Naive thymus-derived CD8-positive, alpha-beta T cell (primary cell): ENCODE measurements around the gene ZNF823. TPM values are rescaled to one million over a fixed set of nuclear protein-coding genes. Genes with fewer than 3 reads are reported as not detected.

Source experiments
- ATAC-seq, 2 donors: fragments of 150-1000 bp; cut with Tn5 transposase in 1 of 2; sonication (Bioruptor Pico), chemical (Tn5 transposase) in 1 of 2; 1 replicate in 1 of 2; 2 replicates in 1 of 2; pipeline ENCODE4 v1.10.0; 2021; ENCODE audit warnings: mild to moderate bottlenecking in 2 of 2, moderate library complexity in 2 of 2
- POLR2A ChIA-PET: fragments of 350-600 bp; sonication (Branson Sonifier 250); formaldehyde crosslinking; loops from one replicate; lab custom pipeline; 2021; ENCODE audit warnings: antibody characterized with exemption; lab: Charles Lee
- DNase-seq, 10 donors: peaks; one replicate each; pipeline versions ENCODE4 v3.0.0 to v3.0.0-alpha.2; 2020 to 2022
- H3K27ac Mint-ChIP-seq, 10 donors: one replicate each; pipeline ENCODE4 v1.8.0; 2020 to 2022; ENCODE audit warnings: mild to moderate bottlenecking in 10 of 10, mixed read lengths in 10 of 10, moderate library complexity in 4 of 10, inconsistent platforms in 1 of 10
- H3K27me3 Mint-ChIP-seq, 5 donors: one replicate each; pipeline ENCODE4 v1.8.0; 2021 to 2022; ENCODE audit warnings: mixed read lengths in 5 of 5
- H3K36me3 Mint-ChIP-seq, 3 donors: one replicate each; pipeline ENCODE4 v1.8.0; 2020 to 2022; ENCODE audit warnings: mixed read lengths in 3 of 3, mild to moderate bottlenecking in 2 of 3, inconsistent platforms in 1 of 3
- H3K4me1 Mint-ChIP-seq, 4 donors: one replicate each; pipeline ENCODE4 v1.8.0; 2021 to 2022; ENCODE audit warnings: mixed read lengths in 4 of 4
- H3K4me3 Mint-ChIP-seq, 10 donors: one replicate each; pipeline ENCODE4 v1.8.0; 2020 to 2022; ENCODE audit warnings: mild to moderate bottlenecking in 10 of 10, mixed read lengths in 10 of 10, moderate library complexity in 6 of 10, inconsistent platforms in 1 of 10
- H3K9me3 Mint-ChIP-seq, 9 donors: one replicate each; pipeline ENCODE4 v1.8.0; 2020 to 2022; ENCODE audit warnings: mixed read lengths in 9 of 9, mild to moderate bottlenecking in 3 of 9, inconsistent platforms in 1 of 9, moderate library complexity in 1 of 9
- polyA plus RNA-seq, 3 donors: library from polyadenylated mRNA; unstranded; fragments of 300-500 nt; fragmentation: Illumina TruSeq; gene quantifications; one replicate each; pipeline ENCODE4 v1.2.3, GENCODE V29; 2021
- total RNA-seq, 8 experiments: library from RNA in 2 of 8; stranded (reverse) in 2 of 8; gene quantifications; one replicate each; pipeline ENCODE4 v1.2.3 and lab custom pipeline; 2021 to 2026

Gene ZNF823
- total and polyA plus RNA-seq, 5 experiments from 2014 or later, result 2.0 to 7.3 (median 3.2) TPM

DNA sequence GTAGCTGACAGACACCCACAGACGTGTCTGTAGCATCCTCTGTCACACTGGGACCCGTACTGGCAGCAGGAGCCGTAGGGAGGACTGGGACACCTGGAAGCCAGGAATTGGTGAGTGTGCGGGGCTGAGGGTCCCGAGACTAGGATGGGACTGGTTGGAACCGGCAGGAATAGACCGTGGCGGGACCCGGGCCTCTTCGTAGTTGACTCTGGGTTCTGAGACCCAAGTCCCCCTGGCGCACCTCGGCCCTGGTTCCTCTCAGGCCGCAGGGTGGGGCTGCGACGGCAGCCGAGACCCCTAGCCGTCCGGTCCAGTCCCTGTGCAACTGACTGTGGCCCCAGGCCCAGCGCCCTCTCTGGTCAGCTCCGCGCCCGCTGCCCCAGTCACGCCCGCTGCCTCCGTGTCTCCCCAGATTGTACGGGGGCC is 64.7 kb downstream of the ZNF823 start:
- POLR2A ChIA-PET, result no interaction called here
- H3K4me1 Mint-ChIP-seq, result peaks cover 5 to 9% (median 6%) of the 10 kb centered on the region in 4 donors
- no peak for DNase-seq
- H3K27me3 Mint-ChIP-seq, result peaks cover 10 to 42% (median 28%) of the 10 kb centered on the region in 5 donors
- no peak overlapping the region for H3K27ac Mint-ChIP-seq
- H3K9me3 Mint-ChIP-seq, result peaks cover 0 to 38% (median 15%) of the 10 kb centered on the region in 9 donors
- ATAC-seq, result no peak
- H3K4me3 Mint-ChIP-seq, result peak overlapping the region; percentile 26 to 67 (median 54)
- H3K36me3 Mint-ChIP-seq, result peaks cover 2 to 13% (median 11%) of the 10 kb centered on the region in 3 donors

DNA sequence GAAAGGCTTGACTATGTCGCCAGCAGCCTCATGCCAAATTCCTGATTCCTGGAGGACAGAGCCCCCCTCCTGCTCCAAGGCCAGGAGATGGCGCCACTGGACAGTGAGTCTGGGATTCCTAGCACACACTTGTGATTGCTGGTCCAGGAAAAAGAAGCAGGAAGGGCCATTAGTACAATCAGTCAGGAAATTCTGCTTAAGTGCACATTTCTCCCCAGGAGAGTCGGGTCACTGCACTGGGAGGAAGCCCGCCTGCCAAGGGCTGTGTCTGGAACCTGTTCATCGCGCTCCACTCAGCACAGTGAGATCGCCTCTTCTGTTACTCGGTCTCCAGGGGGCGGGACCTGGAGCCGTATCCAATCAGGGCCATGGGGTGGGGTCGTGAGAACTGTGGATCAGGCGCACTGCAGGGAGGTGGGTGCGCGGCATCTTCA is 65.1 kb downstream of the ZNF823 start:
- peaks cover 2 to 15% (median 11%) of the 10 kb centered on the region in 3 donors for H3K36me3 Mint-ChIP-seq
- DNase-seq, result peak in 1 of 10 donors; percentile 6
- peak overlapping the region in 1 of 10 donors; percentile 7 for H3K27ac Mint-ChIP-seq
- peak in 1 of 2 donors; percentile 66 for ATAC-seq
- H3K27me3 Mint-ChIP-seq, result peaks cover 10 to 42% (median 28%) of the 10 kb centered on the region in 5 donors
- peak overlapping the region; percentile 26 to 67 (median 54) for H3K4me3 Mint-ChIP-seq
- POLR2A ChIA-PET, result no interaction called here
- H3K4me1 Mint-ChIP-seq, result peaks cover 5 to 9% (median 6%) of the 10 kb centered on the region in 4 donors
- peaks cover 0 to 36% (median 15%) of the 10 kb centered on the region in 9 donors for H3K9me3 Mint-ChIP-seq

Other genes with a start within 250 kb of the ZNF823 start
- 10 to 100 TPM; 15.3 to 18.1 TPM for gene ZNF653, start 233.1 kb downstream of the ZNF823 start, total RNA-seq
- 1 to 10 TPM; 1.4 to 2.9 (median 1.7) TPM for gene ZNF653, start 233.1 kb downstream of the ZNF823 start, polyA plus RNA-seq
- gene ECSIT, start 209.8 kb downstream of the ZNF823 start, total RNA-seq, result 10 to 100 TPM; 47.1 to 50.8 TPM
- gene ECSIT, start 209.8 kb downstream of the ZNF823 start, polyA plus RNA-seq, result 10 to 100 TPM; 34.3 to 40.1 (median 35.4) TPM
- not detected for gene CNN1, start 200.1 kb downstream of the ZNF823 start, total RNA-seq
- not detected for gene CNN1, start 200.1 kb downstream of the ZNF823 start, polyA plus RNA-seq
- gene ELOF1, start 179.7 kb downstream of the ZNF823 start, total RNA-seq, result 10 to 100 TPM; 41.0 to 42.8 TPM
- 10 to 100 TPM; 71.4 to 91.0 (median 90.6) TPM for gene ELOF1, start 179.7 kb downstream of the ZNF823 start, polyA plus RNA-seq
- gene ACP5, start 161.3 kb downstream of the ZNF823 start, total RNA-seq, result 10 to 100 TPM; 13.8 to 14.8 TPM
- 10 to 100 TPM in 2 of 3 donors, 1 to 10 TPM in 1; 8.4 to 14.2 (median 12.0) TPM for gene ACP5, start 161.3 kb downstream of the ZNF823 start, polyA plus RNA-seq
- 10 to 100 TPM; 17.3 to 17.5 TPM for gene ZNF627, start 141.5 kb downstream of the ZNF823 start, total RNA-seq
- 10 to 100 TPM in 1 of 3 donors, 1 to 10 TPM in 2; 7.7 to 11.9 (median 7.9) TPM for gene ZNF627, start 141.5 kb downstream of the ZNF823 start, polyA plus RNA-seq
- gene ZNF441, start 28.1 kb upstream of the ZNF823 start, total RNA-seq, result 10 to 100 TPM; 32.7 to 33.7 TPM
- 1 to 10 TPM; 3.6 to 7.0 (median 5.5) TPM for gene ZNF441, start 28.1 kb upstream of the ZNF823 start, polyA plus RNA-seq
- 1 to 10 TPM; 5.0 to 5.9 TPM for gene ZNF491, start 59.6 kb upstream of the ZNF823 start, total RNA-seq
- gene ZNF491, start 59.6 kb upstream of the ZNF823 start, polyA plus RNA-seq, result under 1 TPM; 0.11 to 0.69 (median 0.16) TPM
- gene ZNF440, start 75.3 kb upstream of the ZNF823 start, total RNA-seq, result 10 to 100 TPM; 21.8 to 24.0 TPM
- 1 to 10 TPM; 1.5 to 3.9 (median 3.2) TPM for gene ZNF440, start 75.3 kb upstream of the ZNF823 start, polyA plus RNA-seq
- 10 to 100 TPM; 32.3 to 35.3 TPM for gene ZNF439, start 109.8 kb upstream of the ZNF823 start, total RNA-seq
- gene ZNF439, start 109.8 kb upstream of the ZNF823 start, polyA plus RNA-seq, result 1 to 10 TPM; 2.4 to 5.2 (median 3.9) TPM
- gene ZNF69, start 148.8 kb upstream of the ZNF823 start, total RNA-seq, result 10 to 100 TPM; 17.3 to 19.6 TPM
- 10 to 100 TPM in 1 of 3 donors, 1 to 10 TPM in 2; 4.6 to 10.5 (median 5.0) TPM for gene ZNF69, start 148.8 kb upstream of the ZNF823 start, polyA plus RNA-seq
- 10 to 100 TPM; 22.4 to 24.0 TPM for gene ZNF700, start 186.2 kb upstream of the ZNF823 start, total RNA-seq
- 1 to 10 TPM; 1.1 to 2.9 (median 1.2) TPM for gene ZNF700, start 186.2 kb upstream of the ZNF823 start, polyA plus RNA-seq
- gene ZNF763, start 226.1 kb upstream of the ZNF823 start, total RNA-seq, result 10 to 100 TPM; 11.3 to 15.7 TPM
- gene ZNF763, start 226.1 kb upstream of the ZNF823 start, polyA plus RNA-seq, result 1 to 10 TPM; 1.9 to 3.9 (median 2.6) TPM